Subcutaneous abdominal adipose tissue (tissue), 5 donors: ENCODE data around the gene CLASRP.
A peak's percentile ranks its signal among the peaks of the same experiment; 100 is the strongest.

Experiments
- H3K27ac ChIP-seq: one replicate; pipeline ENCODE4 v1.7.0; 2013; ENCODE audit warnings: low read depth, mild to moderate bottlenecking, inconsistent platforms, low read length, moderate library complexity
- H3K27me3 ChIP-seq, 5 donors: one replicate each; pipeline ENCODE4 v1.7.0; 2013; ENCODE audit warnings: low read length in 5 of 5, inconsistent platforms in 1 of 5; ENCODE audit not compliant: control insufficient read depth in 5 of 5, insufficient read depth in 4 of 5
- H3K36me3 ChIP-seq, 5 donors: one replicate each; pipeline ENCODE4 v1.7.0; 2013; ENCODE audit warnings: low read length in 5 of 5; ENCODE audit not compliant: control insufficient read depth in 5 of 5, insufficient read depth in 5 of 5
- H3K4me1 ChIP-seq, 5 donors: one replicate each; pipeline ENCODE4 v1.7.0; 2013; ENCODE audit warnings: low read length in 5 of 5, mild to moderate bottlenecking in 3 of 5, moderate library complexity in 1 of 5; ENCODE audit not compliant: control insufficient read depth in 5 of 5, insufficient read depth in 5 of 5
- H3K4me3 ChIP-seq, 5 donors: one replicate each; pipeline ENCODE4 v1.7.0; 2013; ENCODE audit warnings: low read length in 5 of 5, low read depth in 1 of 5
- H3K9ac ChIP-seq, 5 donors: one replicate each; pipeline ENCODE4 v1.7.0; 2013; ENCODE audit warnings: low read length in 5 of 5, mild to moderate bottlenecking in 4 of 5, moderate library complexity in 3 of 5
- H3K9me3 ChIP-seq, 5 donors: one replicate each; pipeline ENCODE4 v1.7.0; 2013; ENCODE audit warnings: low read length in 5 of 5; ENCODE audit not compliant: control insufficient read depth in 5 of 5
- donor health status: healthy.
- donor health status: healthy.
- donor health status: healthy.
- donor health status: healthy.
- donor health status: healthy.

Gene CLASRP

DNA sequence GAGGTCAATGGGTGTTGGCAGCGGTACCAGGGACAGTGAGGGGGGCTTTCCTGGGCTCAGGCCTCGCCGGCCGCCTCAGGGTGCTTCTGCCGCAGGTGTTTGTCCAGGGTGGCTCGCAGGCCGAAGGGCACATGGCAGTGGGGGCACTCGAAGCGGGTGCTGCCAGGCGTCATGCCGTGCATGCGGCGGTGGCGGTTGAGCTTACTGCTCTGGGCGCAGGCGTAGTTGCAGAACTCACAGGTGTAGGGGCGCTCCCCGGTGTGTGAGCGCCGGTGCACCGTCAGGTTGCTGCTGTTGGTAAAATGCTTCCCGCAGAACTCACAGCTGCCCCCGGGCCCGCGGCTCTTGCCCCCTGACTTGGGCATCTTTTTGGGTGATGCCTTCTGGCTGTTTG is 32.7 kb downstream of the CLASRP start:
- H3K36me3 ChIP-seq = peaks cover 0 to 59% (median 51%) of the 10 kb centered on the region in 5 donors
- H3K4me3 ChIP-seq = no peak overlapping the region
- no peak overlapping the region for H3K27ac ChIP-seq
- H3K4me1 ChIP-seq = peaks cover 0 to 19% (median 9%) of the 10 kb centered on the region in 5 donors
- no peaks in the 10 kb centered on the region for H3K9me3 ChIP-seq
- H3K27me3 ChIP-seq = no peaks in the 10 kb centered on the region
- H3K9ac ChIP-seq = no peak overlapping the region

DNA sequence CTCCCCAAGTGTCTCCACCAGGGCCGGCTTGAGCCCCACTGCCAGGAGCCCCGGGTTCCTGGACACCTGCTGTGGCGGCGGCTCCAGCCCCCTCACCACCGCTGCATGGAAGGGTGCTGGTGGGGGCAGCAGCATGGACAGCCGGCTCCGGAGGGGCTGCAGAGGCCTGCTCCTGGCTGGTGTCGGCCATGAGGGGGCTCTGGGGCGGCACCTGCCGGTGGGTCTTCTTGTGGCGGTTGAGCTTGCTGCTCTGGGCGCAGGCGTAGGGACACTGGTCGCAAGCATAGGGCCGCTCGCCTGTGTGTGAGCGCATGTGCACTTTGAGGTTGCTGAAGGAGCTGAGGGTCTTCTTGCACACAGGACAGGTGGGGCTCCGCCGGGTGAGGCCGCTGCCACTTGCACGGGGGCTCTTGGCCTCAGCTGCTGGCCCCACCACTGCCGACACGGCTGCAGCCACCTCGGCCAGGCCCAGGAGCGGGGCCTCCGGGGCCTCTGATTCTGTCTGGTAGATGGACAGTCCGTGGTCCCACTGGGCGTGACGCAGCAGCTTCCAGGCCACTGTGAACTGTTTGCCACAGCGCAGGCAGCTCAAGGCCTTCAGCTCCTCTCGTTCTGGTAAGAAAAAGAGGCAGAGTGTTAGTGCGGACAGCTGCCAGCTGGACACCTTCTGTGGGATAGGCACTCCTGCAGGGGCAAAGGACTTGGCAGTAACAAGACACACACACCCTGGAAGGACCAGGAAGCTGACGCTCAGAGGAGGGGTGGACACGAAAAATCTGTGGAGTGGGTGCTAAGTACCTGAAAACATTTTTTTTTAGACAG is 33.3 kb downstream of the CLASRP start:
- Histone ChIP-seq H3K27ac (no peak overlapping the region), H3K4me3 (no peak overlapping the region), H3K4me1 (peaks cover 0 to 26% (median 15%) of the 10 kb centered on the region in 5 donors), H3K9me3 (no peaks in the 10 kb centered on the region), H3K36me3 (peaks cover 0 to 53% (median 45%) of the 10 kb centered on the region in 5 donors), H3K9ac (no peak overlapping the region), H3K27me3 (no peaks in the 10 kb centered on the region)

DNA sequence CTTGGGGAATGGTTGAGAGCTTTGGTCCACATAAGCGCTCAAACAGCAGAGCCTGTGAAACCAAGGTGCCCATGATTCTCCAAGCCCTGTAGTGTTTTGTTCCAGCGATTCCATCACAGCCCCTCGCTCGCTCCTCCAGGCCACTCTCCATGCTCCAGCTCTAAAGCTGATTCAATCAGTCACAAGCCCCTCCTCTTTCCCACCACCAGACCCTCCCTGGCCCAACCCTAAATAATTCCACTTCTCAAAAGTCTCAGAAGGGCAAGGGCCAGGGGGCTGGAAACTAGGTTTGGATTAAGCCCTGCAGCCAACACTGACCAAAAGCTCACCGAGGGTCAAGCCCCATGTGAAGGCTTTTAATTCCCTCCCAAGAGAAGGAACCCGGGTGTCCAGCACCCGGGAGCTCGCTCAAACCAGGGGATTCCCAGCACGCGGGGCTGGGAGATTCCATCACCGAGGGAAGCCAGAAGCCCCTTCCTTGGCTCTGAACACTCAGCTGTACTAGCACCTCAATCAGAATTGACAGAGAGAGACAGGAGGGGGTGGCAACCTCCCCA is 36.0 kb downstream of the CLASRP start:
- Histone ChIP-seq H3K27ac (no peak overlapping the region), H3K27me3 (no peaks in the 10 kb centered on the region), H3K4me1 (peaks cover 1 to 35% (median 25%) of the 10 kb centered on the region in 5 donors), H3K9me3 (no peaks in the 10 kb centered on the region), H3K4me3 (no peak overlapping the region), H3K9ac (no peak overlapping the region), H3K36me3 (peaks cover 0 to 28% (median 22%) of the 10 kb centered on the region in 5 donors)

DNA sequence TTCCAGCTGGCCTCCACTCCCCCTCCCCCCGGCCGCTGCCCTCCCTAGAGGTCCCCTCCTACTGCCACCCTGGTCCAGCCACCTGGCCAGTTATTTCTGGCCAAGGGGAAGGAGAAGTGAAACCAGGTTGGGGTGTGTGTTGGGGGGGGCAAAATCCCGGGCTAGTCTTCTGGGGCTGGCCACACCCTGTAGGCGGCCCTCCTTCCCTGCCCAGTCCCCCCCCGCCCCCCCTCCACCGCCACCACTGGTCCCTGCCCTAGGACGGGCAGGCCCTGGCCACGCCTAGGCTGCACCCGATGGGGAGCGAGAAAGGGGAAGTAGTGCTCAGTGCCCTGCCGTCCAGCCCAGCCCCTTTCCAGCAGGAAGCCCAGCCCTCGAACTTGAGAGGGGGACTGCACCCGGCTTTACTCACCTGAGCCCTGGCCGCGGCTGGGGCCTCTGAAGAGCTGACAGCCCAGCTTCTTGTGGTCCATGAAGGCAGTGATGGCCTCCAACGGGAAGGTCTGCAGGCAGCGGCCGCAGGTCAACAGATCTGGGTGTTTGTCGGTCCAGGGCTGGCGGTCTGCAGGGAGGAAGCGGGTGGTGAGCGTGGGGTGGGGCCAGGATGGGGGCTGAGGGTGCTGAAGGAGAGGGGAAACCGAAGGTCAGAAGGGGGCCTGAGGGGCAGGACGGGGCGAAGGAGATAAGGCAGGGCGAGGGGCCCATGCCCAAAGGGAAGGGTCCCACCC is 36.6 kb downstream of the CLASRP start:
- Histone ChIP-seq H3K36me3 (peaks cover 0 to 21% (median 16%) of the 10 kb centered on the region in 5 donors), H3K27me3 (no peaks in the 10 kb centered on the region), H3K4me1 (peaks cover 5 to 41% (median 31%) of the 10 kb centered on the region in 5 donors), H3K9ac (peak overlapping the region in 3 of 5 donors; percentile 48 to 62 (median 56)), H3K4me3 (peak overlapping the region in 4 of 5 donors; percentile 59 to 70 (median 61)), H3K9me3 (no peaks in the 10 kb centered on the region), H3K27ac (no peak overlapping the region)

DNA sequence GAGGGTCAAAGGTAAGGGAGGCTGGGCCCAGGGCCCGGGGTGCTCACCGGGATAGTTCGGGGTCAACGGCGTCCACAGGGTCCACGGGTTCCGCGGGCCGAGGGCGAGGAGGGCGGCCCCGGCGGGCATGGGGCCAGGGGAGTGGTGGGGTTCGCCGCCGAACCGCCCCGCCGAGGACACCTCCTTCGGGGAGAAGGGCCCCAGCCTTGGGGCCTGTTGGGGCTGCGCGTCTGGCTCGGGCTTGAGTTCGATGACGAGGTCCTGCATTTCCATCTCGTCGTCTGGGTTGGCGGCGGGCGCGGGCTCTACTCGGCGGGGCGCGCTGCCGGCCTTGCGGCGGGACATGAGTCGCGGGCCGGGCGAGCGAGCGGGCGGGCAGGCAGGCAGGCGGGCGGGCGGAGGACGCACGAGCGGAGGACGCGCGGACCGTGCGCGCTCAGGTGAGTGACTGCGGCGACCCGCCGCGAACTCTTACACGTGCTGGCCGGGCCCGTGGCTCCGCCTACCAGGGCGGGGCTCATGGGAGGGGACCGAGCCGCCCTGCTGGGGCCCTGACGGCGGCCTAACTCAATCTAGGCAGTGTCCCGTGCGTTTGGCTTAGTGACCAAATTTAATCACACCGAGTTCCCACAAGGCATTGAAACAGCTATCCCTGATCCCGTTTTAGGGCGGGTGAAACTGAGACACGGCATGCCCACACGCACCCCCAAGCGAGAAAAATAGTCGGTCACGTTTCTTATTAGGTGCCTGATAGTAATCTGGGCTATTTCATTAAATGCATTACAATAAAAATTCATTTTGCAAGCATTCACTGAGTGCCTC is 37.4 kb downstream of the CLASRP start, which contains the start of gene ZNF296:
ZNF296 (minus strand) TSS at position 450 of the 822 bp plus-strand sequence; CDS start at position 345, 105 bp downstream.
- Histone ChIP-seq H3K9ac (peak within 1 kb of the TSS; percentile 42 to 68 (median 56)), H3K9me3 (no peaks in the 10 kb centered on the region), H3K4me1 (peaks cover 5 to 42% (median 36%) of the 10 kb centered on the region in 5 donors), H3K4me3 (peak within 1 kb of the TSS; percentile 45 to 70 (median 60)), H3K36me3 (peaks cover 0 to 14% (median 8%) of the 10 kb centered on the region in 5 donors), H3K27me3 (no peaks in the 10 kb centered on the region), H3K27ac (no peak within 1 kb of the TSS)

DNA sequence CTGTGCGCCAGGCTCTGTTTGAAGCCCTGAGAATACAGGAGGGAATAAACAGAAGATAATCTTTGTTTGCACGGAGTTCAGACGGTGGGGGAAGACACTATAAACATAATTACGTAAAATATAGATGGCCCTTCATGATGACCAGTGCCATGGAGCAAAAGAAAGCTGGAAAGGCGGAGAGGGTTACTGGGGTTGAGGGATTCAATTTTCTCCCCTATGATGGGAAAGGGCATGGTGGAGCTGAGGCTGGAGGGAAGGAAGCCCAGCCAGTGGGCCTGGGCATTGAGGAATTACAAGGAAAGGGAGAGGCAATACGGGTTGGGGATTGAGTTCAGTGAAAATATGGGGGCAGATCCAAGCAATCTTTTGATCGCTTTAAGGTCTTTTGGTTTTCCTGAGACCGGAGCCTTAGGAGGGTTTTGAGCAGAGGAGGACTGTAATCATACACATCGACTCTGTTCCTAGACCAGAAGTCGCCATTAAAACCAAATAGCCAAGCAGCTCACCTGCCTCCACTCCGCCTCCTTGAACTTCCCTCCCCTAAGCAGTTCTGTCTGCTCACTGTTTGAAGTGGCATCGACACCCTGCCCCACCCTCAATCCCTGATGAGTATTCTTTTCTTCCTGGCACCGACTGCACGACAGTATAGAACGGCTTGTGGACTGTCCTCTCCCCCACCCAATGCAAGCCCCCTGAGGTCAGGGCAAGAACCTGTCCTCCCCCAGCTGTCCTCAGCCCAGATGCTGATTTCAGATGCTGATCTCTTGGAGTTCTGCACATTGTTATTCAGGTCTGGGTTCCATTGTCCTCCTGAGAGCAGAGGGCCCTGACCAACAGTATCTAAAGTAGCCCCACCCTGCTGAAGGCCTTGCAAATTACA is 38.2 kb downstream of the CLASRP start:
- peaks cover 5 to 42% (median 36%) of the 10 kb centered on the region in 5 donors for H3K4me1 ChIP-seq
- H3K9me3 ChIP-seq = no peaks in the 10 kb centered on the region
- H3K9ac ChIP-seq = peak overlapping the region; percentile 42 to 68 (median 51)
- no peak overlapping the region for H3K27ac ChIP-seq
- H3K27me3 ChIP-seq = no peaks in the 10 kb centered on the region
- peaks cover 0 to 10% (median 6%) of the 10 kb centered on the region in 5 donors for H3K36me3 ChIP-seq
- peak overlapping the region in 4 of 5 donors; percentile 45 to 70 (median 60) for H3K4me3 ChIP-seq

DNA sequence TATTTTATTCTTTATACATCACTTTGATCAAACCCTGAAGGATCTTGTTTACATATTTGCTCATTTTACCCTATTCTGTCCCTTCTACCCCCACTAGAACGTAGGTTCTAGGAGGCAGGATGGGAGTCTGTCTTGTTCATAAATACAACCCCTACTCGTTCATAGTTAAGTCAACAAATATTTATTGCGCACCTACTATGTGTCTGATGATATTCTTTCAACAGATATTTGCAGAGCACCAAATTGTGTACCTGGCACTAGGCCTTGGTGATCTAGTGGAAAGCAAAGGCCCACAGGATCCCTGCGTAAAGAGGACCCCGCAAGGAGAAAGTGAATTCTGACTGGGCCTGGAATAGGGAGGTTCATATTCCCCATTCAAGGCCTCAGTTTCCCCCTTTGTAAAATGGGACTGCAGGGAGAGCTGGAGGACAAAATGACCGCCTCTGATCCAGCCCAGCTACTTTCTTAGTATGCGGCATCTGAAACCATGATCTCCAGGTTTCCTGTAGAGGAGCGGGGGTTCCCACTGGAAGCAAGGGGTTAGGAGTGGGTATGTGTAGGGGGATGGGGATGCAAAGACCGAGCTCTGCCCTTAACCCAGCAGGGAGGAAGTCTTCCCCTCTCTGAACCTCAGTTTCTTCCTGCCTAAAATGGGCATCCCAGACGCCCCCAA is 39.7 kb downstream of the CLASRP start:
- Histone ChIP-seq H3K27ac (peak overlapping the region; percentile 45), H3K9ac (peak overlapping the region in 3 of 5 donors; percentile 89 to 99 (median 97))

DNA sequence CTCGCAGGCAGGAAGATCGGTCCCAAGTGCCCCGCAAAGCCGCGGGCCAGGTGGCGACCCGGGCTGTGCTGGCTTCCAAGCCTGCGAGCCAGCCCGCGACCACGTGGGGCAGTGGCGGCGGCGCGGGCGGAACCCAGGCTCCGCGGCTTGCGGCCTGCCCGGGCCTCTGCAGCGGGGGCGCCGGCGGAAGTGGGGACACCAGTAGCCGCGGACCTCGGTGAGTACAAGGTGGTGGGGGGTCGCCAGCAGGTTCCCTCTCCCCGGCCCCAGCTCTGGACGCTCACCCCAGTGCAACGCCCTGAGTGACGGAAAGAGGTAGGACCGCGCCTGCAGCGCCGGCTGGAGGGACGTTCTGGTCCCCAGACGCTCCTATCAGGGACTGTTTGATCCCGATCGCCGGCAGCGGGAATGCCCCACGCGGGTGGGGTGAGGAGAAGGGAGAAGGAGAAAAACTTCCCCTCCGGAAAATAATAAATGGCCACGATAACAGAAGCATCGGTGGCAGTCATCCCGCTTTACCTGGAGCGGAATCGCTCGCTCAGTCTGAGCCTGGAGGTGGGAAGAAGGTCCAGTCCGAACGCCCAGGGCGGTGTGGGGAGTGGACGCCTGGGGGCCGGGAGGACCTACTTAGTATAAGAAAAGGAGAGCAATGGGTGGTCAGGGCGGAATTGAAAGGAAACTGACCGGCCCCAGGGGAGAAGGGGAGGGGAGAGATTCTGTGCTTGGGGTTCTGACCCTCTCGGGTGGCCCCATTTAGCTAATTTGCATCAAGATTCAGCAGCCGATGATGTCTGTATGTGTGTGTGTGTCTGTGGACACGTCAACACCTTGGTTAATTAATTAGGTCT is 40.4 kb downstream of the CLASRP start, which contains the start of gene GEMIN7:
GEMIN7 (plus strand) TSS at position 198 of the 848 bp plus-strand sequence. CDS start 10,855 bp downstream, outside the sequence.
- Histone ChIP-seq H3K9me3 (no peaks in the 10 kb centered on the region), H3K4me3 (peak within 1 kb of the TSS; percentile 75 to 97 (median 88)), H3K9ac (peak within 1 kb of the TSS; percentile 75 to 100 (median 97)), H3K4me1 (peaks cover 5 to 42% (median 36%) of the 10 kb centered on the region in 5 donors), H3K27ac (peak within 1 kb of the TSS; percentile 45), H3K27me3 (no peaks in the 10 kb centered on the region), H3K36me3 (peaks cover 0 to 9% (median 7%) of the 10 kb centered on the region in 5 donors)

More for the DNA sequence above, 39.7 kb downstream of the CLASRP start:
- peaks cover 0 to 9% (median 7%) of the 10 kb centered on the region in 5 donors for H3K36me3 ChIP-seq
- peak overlapping the region; percentile 63 to 97 (median 85) for H3K4me3 ChIP-seq
- H3K4me1 ChIP-seq = peaks cover 5 to 42% (median 36%) of the 10 kb centered on the region in 5 donors
- no peaks in the 10 kb centered on the region for H3K9me3 ChIP-seq
- no peaks in the 10 kb centered on the region for H3K27me3 ChIP-seq
